ENCODE results near the gene GALNT18.

GRCh38 chr11:11607772-11608171 lies 14.0 kb downstream of the GALNT18 start:
- no peak for TF ChIP-seq CTCF (optimal IDR thresholded peaks at IDR 0.05 in 1 of 3, IDR thresholded peaks at IDR 0.05 in 1 of 3, conservative IDR thresholded peaks at IDR 0.05 in 1 of 3; ENCODE audit: extremely low read depth in 1 of 3, insufficient read depth in 2 of 3, low read length in 3 of 3)
- TF ChIP-seq EZH2 (IDR thresholded peaks at IDR 0.05; ENCODE audit: low read length), result no peak

All from keratinocyte (primary cell).